ENCODE data around the gene ZNF394. TPM values are rescaled to one million over a fixed set of nuclear protein-coding genes. Genes with fewer than 3 reads are reported as not detected.

Gene ZNF394
- polyA plus RNA-seq, 1 donor (not counting 4 experiments of a cell fraction or from before 2014, with no cell fraction given), result 10.1 TPM

GRCh38 chr7:99531354-99531765 lies 31.3 kb upstream of the ZNF394 start:
- no peaks in the 10 kb centered on the region for H3K79me2 ChIP-seq (ENCODE audit: control insufficient read depth, insufficient read depth, low read length)
- no peaks in the 10 kb centered on the region for H4K20me1 ChIP-seq (ENCODE audit: control insufficient read depth, extremely low read depth, insufficient read depth, low read length)
- DNase-seq (ENCODE audit: low read depth, low spot score) (no peak), FAIRE-seq (no peak)
- H3K27ac ChIP-seq (ENCODE audit: control insufficient read depth, insufficient read depth, low read length), result no peak overlapping the region
- H3K4me1 ChIP-seq (ENCODE audit: control insufficient read depth, extremely low read depth, insufficient read depth, low read length), result no peaks in the 10 kb centered on the region
- dilution Hi-C loops (cut with MboI; ENCODE audit: extremely low pct_ligation_motif_present, low sequenced_read_pairs), result no loop called here
- H3K4me3 ChIP-seq (ENCODE audit: control insufficient read depth in 2 of 3, extremely low read depth in 1 of 3, insufficient read depth in 2 of 3, low read depth in 1 of 3, low read length in 3 of 3), result no peak overlapping the region
- TF ChIP-seq EZH2 (IDR thresholded peaks at IDR 0.05; ENCODE audit: low read length) (no peak), CTCF (optimal IDR thresholded peaks at IDR 0.05 in 1 of 3, IDR thresholded peaks at IDR 0.05 in 1 of 3, conservative IDR thresholded peaks at IDR 0.05 in 1 of 3; ENCODE audit: extremely low read depth in 1 of 3, insufficient read depth in 2 of 3, low read length in 3 of 3) (no peak)
- H3K9me1 ChIP-seq (ENCODE audit: control insufficient read depth, extremely low read depth, insufficient read depth, low read length), result no peaks in the 10 kb centered on the region
- H3K4me2 ChIP-seq (ENCODE audit: control insufficient read depth, extremely low read depth, insufficient read depth, low read depth, low read length), result no peak overlapping the region
- no peak overlapping the region for H2AFZ ChIP-seq (ENCODE audit: control insufficient read depth, low read length)
- peaks cover 23% of the 10 kb centered on the region for H3K9me3 ChIP-seq (ENCODE audit: control insufficient read depth, low read depth, low read length)
- H3K27me3 ChIP-seq (ENCODE audit: control insufficient read depth, extremely low read depth, insufficient read depth, low read length), result no peaks in the 10 kb centered on the region
- no peak overlapping the region for H3K9ac ChIP-seq (ENCODE audit: control insufficient read depth, extremely low read depth, insufficient read depth, low read length)
- H3K36me3 ChIP-seq (ENCODE audit: control insufficient read depth in 2 of 2, extremely low read depth in 1 of 2, insufficient read depth in 2 of 2, low read length in 2 of 2), result peaks cover 22 to 24% of the 10 kb centered on the region in 2 experiments

DNA sequence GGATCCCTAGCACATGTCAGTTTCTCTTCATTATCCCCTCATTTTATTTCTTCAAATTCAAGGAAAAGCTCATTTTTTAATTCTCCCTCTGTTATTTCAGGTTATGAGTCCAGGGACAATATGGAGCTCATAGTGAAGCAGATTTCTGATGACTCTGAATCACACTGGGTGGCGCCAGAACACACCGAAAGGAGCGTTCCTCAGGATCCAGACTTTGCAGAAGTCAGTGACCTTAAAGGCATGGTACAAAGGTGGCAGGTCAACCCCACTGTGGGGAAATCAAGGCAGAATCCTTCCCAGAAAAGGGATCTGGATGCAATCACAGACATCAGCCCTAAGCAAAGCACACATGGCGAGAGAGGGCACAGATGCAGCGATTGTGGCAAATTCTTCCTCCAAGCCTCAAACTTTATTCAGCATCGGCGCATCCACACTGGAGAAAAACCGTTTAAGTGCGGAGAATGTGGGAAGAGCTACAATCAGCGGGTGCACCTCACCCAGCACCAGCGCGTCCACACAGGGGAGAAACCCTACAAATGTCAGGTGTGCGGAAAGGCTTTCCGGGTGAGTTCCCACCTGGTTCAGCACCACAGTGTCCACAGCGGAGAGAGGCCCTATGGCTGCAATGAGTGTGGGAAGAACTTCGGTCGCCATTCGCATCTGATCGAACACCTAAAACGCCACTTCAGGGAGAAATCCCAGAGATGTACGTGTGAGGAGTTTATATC lies 25.8 kb upstream of the ZNF394 start:
- no peaks in the 10 kb centered on the region for H3K4me1 ChIP-seq (ENCODE audit: control insufficient read depth, extremely low read depth, insufficient read depth, low read length)
- no peak overlapping the region for H3K4me3 ChIP-seq (ENCODE audit: control insufficient read depth in 2 of 3, extremely low read depth in 1 of 3, insufficient read depth in 2 of 3, low read depth in 1 of 3, low read length in 3 of 3)
- H3K9me1 ChIP-seq (ENCODE audit: control insufficient read depth, extremely low read depth, insufficient read depth, low read length), result no peaks in the 10 kb centered on the region
- peaks cover 3% of the 10 kb centered on the region for H3K9me3 ChIP-seq (ENCODE audit: control insufficient read depth, low read depth, low read length)
- TF ChIP-seq CTCF (optimal IDR thresholded peaks at IDR 0.05 in 1 of 3, IDR thresholded peaks at IDR 0.05 in 1 of 3, conservative IDR thresholded peaks at IDR 0.05 in 1 of 3; ENCODE audit: extremely low read depth in 1 of 3, insufficient read depth in 2 of 3, low read length in 3 of 3), result peak; percentile 28 to 59 (median 42)
- TF ChIP-seq EZH2 (IDR thresholded peaks at IDR 0.05; ENCODE audit: low read length), result no peak
- dilution Hi-C loops (cut with MboI; ENCODE audit: extremely low pct_ligation_motif_present, low sequenced_read_pairs), result no loop called here
- H4K20me1 ChIP-seq (ENCODE audit: control insufficient read depth, extremely low read depth, insufficient read depth, low read length), result no peaks in the 10 kb centered on the region
- no peak overlapping the region for H2AFZ ChIP-seq (ENCODE audit: control insufficient read depth, low read length)
- H3K27ac ChIP-seq (ENCODE audit: control insufficient read depth, insufficient read depth, low read length), result no peak overlapping the region
- H3K79me2 ChIP-seq (ENCODE audit: control insufficient read depth, insufficient read depth, low read length), result no peaks in the 10 kb centered on the region
- H3K9ac ChIP-seq (ENCODE audit: control insufficient read depth, extremely low read depth, insufficient read depth, low read length), result no peak overlapping the region
- peaks cover 10 to 15% of the 10 kb centered on the region in 2 experiments for H3K36me3 ChIP-seq (ENCODE audit: control insufficient read depth in 2 of 2, extremely low read depth in 1 of 2, insufficient read depth in 2 of 2, low read length in 2 of 2)
- no peak overlapping the region for H3K4me2 ChIP-seq (ENCODE audit: control insufficient read depth, extremely low read depth, insufficient read depth, low read depth, low read length)
- H3K27me3 ChIP-seq (ENCODE audit: control insufficient read depth, extremely low read depth, insufficient read depth, low read length), result no peaks in the 10 kb centered on the region
- FAIRE-seq (no peak), DNase-seq (ENCODE audit: low read depth, low spot score) (no peak)
